Measurements from ENCODE around the gene DMAC2L.

DMAC2L gene

GRCh38 chr14:50342221-50343078 lies 30.3 kb downstream of the DMAC2L start:
- H3K36me3 ChIP-seq (ENCODE audit: control insufficient read depth, insufficient read depth, low read length), result no peaks in the 10 kb centered on the region
- H3K27me3 ChIP-seq (ENCODE audit: control insufficient read depth, insufficient read depth, low read length), result no peaks in the 10 kb centered on the region
- H3K4me3 ChIP-seq (ENCODE audit: low read depth, low read length), result no peak overlapping the region
- H3K27ac ChIP-seq (ENCODE audit: low read depth, low read length), result no peak overlapping the region
- no peaks in the 10 kb centered on the region for H3K9me3 ChIP-seq (ENCODE audit: control insufficient read depth, insufficient read depth, low read length)
- no peak overlapping the region for H3K9ac ChIP-seq (ENCODE audit: low read depth, low read length)
- peaks cover 12% of the 10 kb centered on the region for H3K4me1 ChIP-seq (ENCODE audit: control insufficient read depth, insufficient read depth, low read length)

GRCh38 chr14:50343434-50343833 lies 31.3 kb downstream of the DMAC2L start:
- H3K9me3 ChIP-seq (ENCODE audit: control insufficient read depth, insufficient read depth, low read length), result no peaks in the 10 kb centered on the region

GRCh38 chr14:50344116-50344775 lies 32.1 kb downstream of the DMAC2L start:
- H3K36me3 ChIP-seq (ENCODE audit: control insufficient read depth, insufficient read depth, low read length), result no peaks in the 10 kb centered on the region
- H3K4me3 ChIP-seq (ENCODE audit: low read depth, low read length), result no peak overlapping the region
- no peak overlapping the region for H3K9ac ChIP-seq (ENCODE audit: low read depth, low read length)
- H3K9me3 ChIP-seq (ENCODE audit: control insufficient read depth, insufficient read depth, low read length), result no peaks in the 10 kb centered on the region
- H3K4me1 ChIP-seq (ENCODE audit: control insufficient read depth, insufficient read depth, low read length), result peaks cover 12% of the 10 kb centered on the region
- no peak overlapping the region for H3K27ac ChIP-seq (ENCODE audit: low read depth, low read length)
- H3K27me3 ChIP-seq (ENCODE audit: control insufficient read depth, insufficient read depth, low read length), result no peaks in the 10 kb centered on the region

More at GRCh38 chr14:50343434-50343833, 31.3 kb downstream of the DMAC2L start:
- Histone ChIP-seq H3K4me1 (ENCODE audit: control insufficient read depth, insufficient read depth, low read length) (peaks cover 12% of the 10 kb centered on the region), H3K9ac (ENCODE audit: low read depth, low read length) (no peak overlapping the region), H3K36me3 (ENCODE audit: control insufficient read depth, insufficient read depth, low read length) (no peaks in the 10 kb centered on the region), H3K27me3 (ENCODE audit: control insufficient read depth, insufficient read depth, low read length) (no peaks in the 10 kb centered on the region), H3K27ac (ENCODE audit: low read depth, low read length) (no peak overlapping the region), H3K4me3 (ENCODE audit: low read depth, low read length) (no peak overlapping the region)

- Histone ChIP-seq H3K36me3 (ENCODE audit: control insufficient read depth, insufficient read depth, low read length) (no peaks in the 10 kb centered on the region), H3K27ac (ENCODE audit: low read depth, low read length) (no peak overlapping the region), H3K4me3 (ENCODE audit: low read depth, low read length) (no peak overlapping the region), H3K27me3 (ENCODE audit: control insufficient read depth, insufficient read depth, low read length) (no peaks in the 10 kb centered on the region), H3K9ac (ENCODE audit: low read depth, low read length) (no peak overlapping the region), H3K4me1 (ENCODE audit: control insufficient read depth, insufficient read depth, low read length) (peaks cover 12% of the 10 kb centered on the region), H3K9me3 (ENCODE audit: control insufficient read depth, insufficient read depth, low read length) (no peaks in the 10 kb centered on the region)
Measured at GRCh38 chr14:50344876-50345563, 32.9 kb downstream of the DMAC2L start.

- no peak overlapping the region for H3K9ac ChIP-seq (ENCODE audit: low read depth, low read length)
- H3K36me3 ChIP-seq (ENCODE audit: control insufficient read depth, insufficient read depth, low read length), result no peaks in the 10 kb centered on the region
- H3K27ac ChIP-seq (ENCODE audit: low read depth, low read length), result no peak overlapping the region
- peaks cover 12% of the 10 kb centered on the region for H3K4me1 ChIP-seq (ENCODE audit: control insufficient read depth, insufficient read depth, low read length)
- no peaks in the 10 kb centered on the region for H3K9me3 ChIP-seq (ENCODE audit: control insufficient read depth, insufficient read depth, low read length)
- no peak overlapping the region for H3K4me3 ChIP-seq (ENCODE audit: low read depth, low read length)
- H3K27me3 ChIP-seq (ENCODE audit: control insufficient read depth, insufficient read depth, low read length), result no peaks in the 10 kb centered on the region
Measured at GRCh38 chr14:50345846-50346422, 33.8 kb downstream of the DMAC2L start.

- H3K27me3 ChIP-seq (ENCODE audit: control insufficient read depth, insufficient read depth, low read length), result no peaks in the 10 kb centered on the region
- no peaks in the 10 kb centered on the region for H3K9me3 ChIP-seq (ENCODE audit: control insufficient read depth, insufficient read depth, low read length)
- H3K27ac ChIP-seq (ENCODE audit: low read depth, low read length), result no peak overlapping the region
- H3K36me3 ChIP-seq (ENCODE audit: control insufficient read depth, insufficient read depth, low read length), result no peaks in the 10 kb centered on the region
- peaks cover 8% of the 10 kb centered on the region for H3K4me1 ChIP-seq (ENCODE audit: control insufficient read depth, insufficient read depth, low read length)
- no peak overlapping the region for H3K9ac ChIP-seq (ENCODE audit: low read depth, low read length)
- H3K4me3 ChIP-seq (ENCODE audit: low read depth, low read length), result no peak overlapping the region
Measured at GRCh38 chr14:50347521-50347920, 35.4 kb downstream of the DMAC2L start.

- H3K27me3 ChIP-seq (ENCODE audit: control insufficient read depth, insufficient read depth, low read length), result no peaks in the 10 kb centered on the region
Measured at GRCh38 chr14:50348933-50349332, 36.8 kb downstream of the DMAC2L start.

GRCh38 chr14:50350975-50351374 lies 38.9 kb downstream of the DMAC2L start:
- Histone ChIP-seq H3K4me3 (ENCODE audit: low read depth, low read length) (no peak overlapping the region), H3K9me3 (ENCODE audit: control insufficient read depth, insufficient read depth, low read length) (no peaks in the 10 kb centered on the region), H3K36me3 (ENCODE audit: control insufficient read depth, insufficient read depth, low read length) (no peaks in the 10 kb centered on the region), H3K27ac (ENCODE audit: low read depth, low read length) (no peak overlapping the region), H3K4me1 (ENCODE audit: control insufficient read depth, insufficient read depth, low read length) (no peaks in the 10 kb centered on the region), H3K27me3 (ENCODE audit: control insufficient read depth, insufficient read depth, low read length) (no peaks in the 10 kb centered on the region), H3K9ac (ENCODE audit: low read depth, low read length) (no peak overlapping the region)

More at GRCh38 chr14:50348933-50349332, 36.8 kb downstream of the DMAC2L start:
- H3K4me1 ChIP-seq (ENCODE audit: control insufficient read depth, insufficient read depth, low read length), result no peaks in the 10 kb centered on the region
- no peak overlapping the region for H3K9ac ChIP-seq (ENCODE audit: low read depth, low read length)
- H3K9me3 ChIP-seq (ENCODE audit: control insufficient read depth, insufficient read depth, low read length), result no peaks in the 10 kb centered on the region
- no peak overlapping the region for H3K4me3 ChIP-seq (ENCODE audit: low read depth, low read length)
- no peaks in the 10 kb centered on the region for H3K36me3 ChIP-seq (ENCODE audit: control insufficient read depth, insufficient read depth, low read length)
- H3K27ac ChIP-seq (ENCODE audit: low read depth, low read length), result no peak overlapping the region

- H3K27me3 ChIP-seq (ENCODE audit: control insufficient read depth, insufficient read depth, low read length), result no peaks in the 10 kb centered on the region
- H3K9me3 ChIP-seq (ENCODE audit: control insufficient read depth, insufficient read depth, low read length), result no peaks in the 10 kb centered on the region
- no peaks in the 10 kb centered on the region for H3K4me1 ChIP-seq (ENCODE audit: control insufficient read depth, insufficient read depth, low read length)
- H3K4me3 ChIP-seq (ENCODE audit: low read depth, low read length), result no peak overlapping the region
- H3K9ac ChIP-seq (ENCODE audit: low read depth, low read length), result no peak overlapping the region
- no peaks in the 10 kb centered on the region for H3K36me3 ChIP-seq (ENCODE audit: control insufficient read depth, insufficient read depth, low read length)
- no peak overlapping the region for H3K27ac ChIP-seq (ENCODE audit: low read depth, low read length)
Measured at GRCh38 chr14:50352584-50352983, 40.5 kb downstream of the DMAC2L start.

GRCh38 chr14:50353126-50353525 lies 41.0 kb downstream of the DMAC2L start:
- H3K4me3 ChIP-seq (ENCODE audit: low read depth, low read length), result no peak overlapping the region
- H3K27ac ChIP-seq (ENCODE audit: low read depth, low read length), result no peak overlapping the region
- H3K9me3 ChIP-seq (ENCODE audit: control insufficient read depth, insufficient read depth, low read length), result no peaks in the 10 kb centered on the region
- H3K4me1 ChIP-seq (ENCODE audit: control insufficient read depth, insufficient read depth, low read length), result no peaks in the 10 kb centered on the region
- no peak overlapping the region for H3K9ac ChIP-seq (ENCODE audit: low read depth, low read length)
- no peaks in the 10 kb centered on the region for H3K36me3 ChIP-seq (ENCODE audit: control insufficient read depth, insufficient read depth, low read length)
- no peaks in the 10 kb centered on the region for H3K27me3 ChIP-seq (ENCODE audit: control insufficient read depth, insufficient read depth, low read length)

Data from HUES48 (cell line).